ENCODE results near the gene ZNF787. TPM values are rescaled to one million over a fixed set of nuclear protein-coding genes. Genes with fewer than 3 reads are reported as not detected.
A peak's percentile ranks its signal among the peaks of the same experiment; 100 is the strongest.

Gene ZNF787
- total and polyA plus RNA-seq, 2 of the 13 experiments (the other 11 are each of a cell fraction or from before 2014, with no cell fraction given): 15.1 to 42.8 TPM

DNA sequence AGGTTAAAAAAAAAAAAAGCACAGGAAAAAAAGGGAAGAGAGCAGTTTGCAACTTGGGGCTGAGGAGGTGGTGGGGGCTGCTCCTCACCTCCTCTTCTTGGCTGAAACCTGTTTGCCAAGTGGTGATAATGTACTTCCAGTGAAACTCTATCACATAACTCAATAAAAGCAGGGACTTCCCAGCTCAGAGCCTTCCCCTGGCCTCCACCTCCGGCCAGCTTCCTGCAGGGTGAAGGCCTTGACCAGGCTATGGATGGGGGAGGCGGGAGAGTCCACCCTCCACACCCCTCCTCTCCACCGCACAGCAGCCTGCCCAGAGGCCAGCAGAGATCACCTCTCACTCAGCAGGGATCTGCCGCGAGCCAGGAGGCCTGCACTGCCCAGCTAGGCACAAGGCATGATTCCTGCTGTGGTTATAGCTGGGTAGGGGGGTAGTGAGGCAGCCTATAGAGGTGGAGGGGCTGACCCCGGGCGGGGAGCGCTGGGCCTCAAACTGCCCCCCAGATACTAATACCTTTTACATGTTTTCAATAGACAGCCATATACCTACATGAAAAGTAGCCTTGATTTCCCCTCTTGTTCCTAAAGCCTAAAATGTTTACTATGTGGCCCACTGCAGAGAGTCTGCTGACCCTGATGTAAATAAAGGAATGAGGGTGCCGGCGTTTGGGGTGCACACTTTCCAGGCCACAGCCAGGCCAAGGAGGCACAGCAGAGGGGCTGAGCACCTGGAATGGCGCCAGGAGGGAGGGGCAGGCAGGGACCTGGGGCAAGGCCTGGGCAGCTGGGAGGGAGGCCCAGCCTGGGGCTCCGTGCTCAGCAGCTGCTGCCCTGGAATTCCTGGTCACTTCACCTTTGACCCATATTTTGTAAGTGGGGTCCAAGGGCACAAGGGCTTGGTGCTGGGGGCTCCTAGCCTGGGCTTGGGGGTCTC is 10.3 kb downstream of the ZNF787 start (continued):
- TF ChIP-seq ZNF432 (CRISPR knock-in tag; IDR thresholded peaks at IDR 0.05; ENCODE audit: borderline replicate concordance): no peak
- TF ChIP-seq SP4 (CRISPR knock-in tag; IDR thresholded peaks at IDR 0.05): 0 out of 2 replicates have a peak, but pooled peaks have one; percentile 5
- TF ChIP-seq SPEN (CRISPR knock-in tag; IDR thresholded peaks at IDR 0.05; ENCODE audit: low read depth): peak; percentile 57; the same call in 1 of the 2 replicates
- TF ChIP-seq, protein P1, sequence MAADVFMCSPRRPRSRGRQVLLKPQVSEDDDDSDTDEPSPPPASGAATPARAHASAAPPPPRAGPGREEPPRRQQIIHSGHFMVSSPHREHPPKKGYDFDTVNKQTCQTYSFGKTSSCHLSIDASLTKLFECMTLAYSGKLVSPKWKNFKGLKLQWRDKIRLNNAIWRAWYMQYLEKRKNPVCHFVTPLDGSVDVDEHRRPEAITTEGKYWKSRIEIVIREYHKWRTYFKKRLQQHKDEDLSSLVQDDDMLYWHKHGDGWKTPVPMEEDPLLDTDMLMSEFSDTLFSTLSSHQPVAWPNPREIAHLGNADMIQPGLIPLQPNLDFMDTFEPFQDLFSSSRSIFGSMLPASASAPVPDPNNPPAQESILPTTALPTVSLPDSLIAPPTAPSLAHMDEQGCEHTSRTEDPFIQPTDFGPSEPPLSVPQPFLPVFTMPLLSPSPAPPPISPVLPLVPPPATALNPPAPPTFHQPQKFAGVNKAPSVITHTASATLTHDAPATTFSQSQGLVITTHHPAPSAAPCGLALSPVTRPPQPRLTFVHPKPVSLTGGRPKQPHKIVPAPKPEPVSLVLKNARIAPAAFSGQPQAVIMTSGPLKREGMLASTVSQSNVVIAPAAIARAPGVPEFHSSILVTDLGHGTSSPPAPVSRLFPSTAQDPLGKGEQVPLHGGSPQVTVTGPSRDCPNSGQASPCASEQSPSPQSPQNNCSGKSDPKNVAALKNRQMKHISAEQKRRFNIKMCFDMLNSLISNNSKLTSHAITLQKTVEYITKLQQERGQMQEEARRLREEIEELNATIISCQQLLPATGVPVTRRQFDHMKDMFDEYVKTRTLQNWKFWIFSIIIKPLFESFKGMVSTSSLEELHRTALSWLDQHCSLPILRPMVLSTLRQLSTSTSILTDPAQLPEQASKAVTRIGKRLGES (CRISPR knock-in tag; IDR thresholded peaks at IDR 0.05; ENCODE audit: borderline replicate concordance): no peak
- 0 out of 2 replicates have a peak, but pooled peaks have one; percentile 36 for TF ChIP-seq ZKSCAN8 (CRISPR knock-in tag; IDR thresholded peaks at IDR 0.05; ENCODE audit: borderline replicate concordance)
- TF ChIP-seq, protein P2, sequence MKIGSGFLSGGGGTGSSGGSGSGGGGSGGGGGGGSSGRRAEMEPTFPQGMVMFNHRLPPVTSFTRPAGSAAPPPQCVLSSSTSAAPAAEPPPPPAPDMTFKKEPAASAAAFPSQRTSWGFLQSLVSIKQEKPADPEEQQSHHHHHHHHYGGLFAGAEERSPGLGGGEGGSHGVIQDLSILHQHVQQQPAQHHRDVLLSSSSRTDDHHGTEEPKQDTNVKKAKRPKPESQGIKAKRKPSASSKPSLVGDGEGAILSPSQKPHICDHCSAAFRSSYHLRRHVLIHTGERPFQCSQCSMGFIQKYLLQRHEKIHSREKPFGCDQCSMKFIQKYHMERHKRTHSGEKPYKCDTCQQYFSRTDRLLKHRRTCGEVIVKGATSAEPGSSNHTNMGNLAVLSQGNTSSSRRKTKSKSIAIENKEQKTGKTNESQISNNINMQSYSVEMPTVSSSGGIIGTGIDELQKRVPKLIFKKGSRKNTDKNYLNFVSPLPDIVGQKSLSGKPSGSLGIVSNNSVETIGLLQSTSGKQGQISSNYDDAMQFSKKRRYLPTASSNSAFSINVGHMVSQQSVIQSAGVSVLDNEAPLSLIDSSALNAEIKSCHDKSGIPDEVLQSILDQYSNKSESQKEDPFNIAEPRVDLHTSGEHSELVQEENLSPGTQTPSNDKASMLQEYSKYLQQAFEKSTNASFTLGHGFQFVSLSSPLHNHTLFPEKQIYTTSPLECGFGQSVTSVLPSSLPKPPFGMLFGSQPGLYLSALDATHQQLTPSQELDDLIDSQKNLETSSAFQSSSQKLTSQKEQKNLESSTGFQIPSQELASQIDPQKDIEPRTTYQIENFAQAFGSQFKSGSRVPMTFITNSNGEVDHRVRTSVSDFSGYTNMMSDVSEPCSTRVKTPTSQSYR (CRISPR knock-in tag; IDR thresholded peaks at IDR 0.05; ENCODE audit: borderline replicate concordance): peak; percentile 77; the same call in 1 of the 2 replicates
- peak; percentile 50; the same call in 1 of the 2 replicates for TF ChIP-seq MYC (CRISPR knock-in tag; IDR thresholded peaks at IDR 0.05; ENCODE audit: borderline replicate concordance)
- 0 out of 2 replicates have a peak, but pooled peaks have one; percentile 36 for TF ChIP-seq ZNF792 (CRISPR knock-in tag; IDR thresholded peaks at IDR 0.05)
- TF ChIP-seq, protein P3, sequence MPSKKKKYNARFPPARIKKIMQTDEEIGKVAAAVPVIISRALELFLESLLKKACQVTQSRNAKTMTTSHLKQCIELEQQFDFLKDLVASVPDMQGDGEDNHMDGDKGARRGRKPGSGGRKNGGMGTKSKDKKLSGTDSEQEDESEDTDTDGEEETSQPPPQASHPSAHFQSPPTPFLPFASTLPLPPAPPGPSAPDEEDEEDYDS (CRISPR knock-in tag; IDR thresholded peaks at IDR 0.05): peak; percentile 33; the same call in 1 of the 2 replicates
- peak; percentile 39; the same call in 1 of the 2 replicates for TF ChIP-seq ARNTL (CRISPR knock-in tag; IDR thresholded peaks at IDR 0.05)
- 0 out of 2 replicates have a peak, but pooled peaks have one; percentile 18 for TF ChIP-seq CHD2 (IDR thresholded peaks at IDR 0.05; ENCODE audit: low read depth, low read length)
- TF ChIP-seq ZNF678 (CRISPR knock-in tag; IDR thresholded peaks at IDR 0.05): no peak
- peak; percentile 23 for TF ChIP-seq CEBPG (CRISPR knock-in tag; IDR thresholded peaks at IDR 0.05)

All from HepG2 (cell line).